ENCODE measurements around the gene TP63. TPM values are rescaled to one million over a fixed set of nuclear protein-coding genes. Genes with fewer than 3 reads are reported as not detected.
"Not testable (repeated sequence)": the region's sequence is repeated elsewhere in the genome, so short reads cannot be mapped to it uniquely, and the experiment has no call there.

TP63 gene
- total and polyA plus RNA-seq, 7 donors = under 0.01 to 0.28 (median 0.15) TPM; not detected in 3

GRCh38 chr3:189597918-189598317, 33.3 kb upstream of the TP63 start:
- intact Hi-C loops (cut with DNase I) = no loop called here
- H3K27ac ChIP-seq = no peak overlapping the region
- H3K9me3 ChIP-seq = no peaks in the 10 kb centered on the region
- no peaks in the 10 kb centered on the region for H3K36me3 ChIP-seq
- H3K27me3 ChIP-seq = no peaks in the 10 kb centered on the region
- TF ChIP-seq EP300 (IDR thresholded peaks at IDR 0.05) (no peak), POLR2AphosphoS5 (IDR thresholded peaks at IDR 0.05) (no peak), CTCF (IDR thresholded peaks at IDR 0.05) (no peak), POLR2A (IDR thresholded peaks at IDR 0.05) (no peak)
- H3K4me3 ChIP-seq = no peak overlapping the region
- 89 to 91% methylated on average over 2 of the region's 2 CpGs for WGBS, 2 donors
- no peak for DNase-seq
- no peaks in the 10 kb centered on the region for H3K4me1 ChIP-seq

- intact Hi-C loops (cut with DNase I) = no loop called here
- WGBS, 2 donors = 77 to 92% methylated on average over 6 of the region's 6 CpGs
Measured at GRCh38 chr3:189598530-189599225, 32.5 kb upstream of the TP63 start.

GRCh38 chr3:189602471-189602870, 28.7 kb upstream of the TP63 start:
- peaks cover 0 to 2% (median 0%) of the 10 kb centered on the region in 4 donors for H3K9me3 ChIP-seq
- H3K4me3 ChIP-seq = no peak overlapping the region
- 93 to 94% methylated on average over 5 of the region's 5 CpGs for WGBS, 2 donors
- intact Hi-C loops (cut with DNase I) = no loop called here
- DNase-seq = no peak
- H3K4me1 ChIP-seq = no peaks in the 10 kb centered on the region
- no peaks in the 10 kb centered on the region for H3K36me3 ChIP-seq
- TF ChIP-seq POLR2AphosphoS5 (IDR thresholded peaks at IDR 0.05) (no peak), CTCF (IDR thresholded peaks at IDR 0.05) (no peak), EP300 (IDR thresholded peaks at IDR 0.05) (no peak), POLR2A (IDR thresholded peaks at IDR 0.05) (no peak)
- no peaks in the 10 kb centered on the region for H3K27me3 ChIP-seq
- H3K27ac ChIP-seq = no peak overlapping the region

More at GRCh38 chr3:189598530-189599225, 32.5 kb upstream of the TP63 start:
- Histone ChIP-seq H3K36me3 (no peaks in the 10 kb centered on the region), H3K4me1 (no peaks in the 10 kb centered on the region), H3K27me3 (no peaks in the 10 kb centered on the region), H3K9me3 (no peaks in the 10 kb centered on the region), H3K27ac (no peak overlapping the region), H3K4me3 (no peak overlapping the region)
- TF ChIP-seq EP300 (IDR thresholded peaks at IDR 0.05) = no peak
- no peak for TF ChIP-seq POLR2AphosphoS5 (IDR thresholded peaks at IDR 0.05)
- TF ChIP-seq CTCF (IDR thresholded peaks at IDR 0.05) = no peak
- no peak for TF ChIP-seq POLR2A (IDR thresholded peaks at IDR 0.05)
- DNase-seq = no peak

- no peaks in the 10 kb centered on the region for H3K4me1 ChIP-seq
- H3K27ac ChIP-seq = no peak overlapping the region
- no peak for DNase-seq
- H3K36me3 ChIP-seq = no peaks in the 10 kb centered on the region
- intact Hi-C loops (cut with DNase I) = no loop called here
- no peaks in the 10 kb centered on the region for H3K27me3 ChIP-seq
- H3K4me3 ChIP-seq = no peak overlapping the region
- peaks cover 0 to 2% (median 0%) of the 10 kb centered on the region in 4 donors for H3K9me3 ChIP-seq
- WGBS, 2 donors = 93 to 96% methylated on average over 2 of the region's 2 CpGs
- TF ChIP-seq POLR2A (IDR thresholded peaks at IDR 0.05) (no peak), POLR2AphosphoS5 (IDR thresholded peaks at IDR 0.05) (no peak), EP300 (IDR thresholded peaks at IDR 0.05) (no peak), CTCF (IDR thresholded peaks at IDR 0.05) (no peak)
Measured at GRCh38 chr3:189605717-189606116, 25.5 kb upstream of the TP63 start.

GRCh38 chr3:189606774-189607173, 24.4 kb upstream of the TP63 start:
- Histone ChIP-seq H3K27ac (no peak overlapping the region), H3K36me3 (no peaks in the 10 kb centered on the region), H3K4me1 (no peaks in the 10 kb centered on the region), H3K9me3 (peaks cover 0 to 2% (median 0%) of the 10 kb centered on the region in 4 donors), H3K27me3 (no peaks in the 10 kb centered on the region), H3K4me3 (no peak overlapping the region)
- WGBS, 2 donors = 95 to 97% methylated on average over 4 of the region's 4 CpGs
- DNase-seq = no peak
- intact Hi-C loops (cut with DNase I) = no loop called here
- TF ChIP-seq CTCF (IDR thresholded peaks at IDR 0.05) (no peak), POLR2A (IDR thresholded peaks at IDR 0.05) (no peak), EP300 (IDR thresholded peaks at IDR 0.05) (no peak), POLR2AphosphoS5 (IDR thresholded peaks at IDR 0.05) (no peak)

- H3K9me3 ChIP-seq; DNase-seq; H3K4me3 ChIP-seq; H3K36me3 ChIP-seq; H3K4me1 ChIP-seq; intact Hi-C loops (cut with DNase I); H3K27ac ChIP-seq; H3K27me3 ChIP-seq: not testable (repeated sequence)
- WGBS, 2 donors = 21 to 69% methylated on average over 2 of the region's 2 CpGs
Measured at GRCh38 chr3:189612641-189613040, 18.5 kb upstream of the TP63 start.

Data from sigmoid colon (tissue), 7 donors.